Measurements from ENCODE around the gene YIPF5. TPM values are rescaled to one million over a fixed set of nuclear protein-coding genes. Genes with fewer than 3 reads are reported as not detected.

YIPF5 gene
- total RNA-seq, 3 donors from 2014 or later (not counting 1 experiment from before 2014, with no cell fraction given): 19.8 to 26.0 (median 24.6) TPM

Other genes starting within 250 kb of the YIPF5 start
- gene KCTD16, start 214 bp upstream of the YIPF5 start, total RNA-seq: under 1 TPM in 1 of 3 donors, not detected in 2; 0.16 TPM